Colonic mucosa (tissue), 4 donors: ENCODE measurements around the gene CCDC148. TPM values are rescaled to one million over a fixed set of nuclear protein-coding genes. Genes with fewer than 3 reads are reported as not detected.

Experiments
- DNase-seq: peaks from one replicate; pipeline ENCODE4 v3.0.0-alpha.2; 2020
- H3K27ac ChIP-seq: fragments of 200-600 bp; one replicate; pipeline ENCODE4 v1.8.0; 2021
- H3K27me3 ChIP-seq: fragments of 200-600 bp; one replicate; pipeline ENCODE4 v1.8.0; 2021
- H3K36me3 ChIP-seq: fragments of 200-600 bp; one replicate; pipeline ENCODE4 v1.8.0; 2021
- H3K4me1 ChIP-seq: fragments of 200-600 bp; one replicate; pipeline ENCODE4 v1.8.0; 2021; ENCODE audit warnings: mild to moderate bottlenecking
- H3K4me3 ChIP-seq: fragments of 200-600 bp; one replicate; pipeline ENCODE4 v1.8.0; 2021
- H3K9ac ChIP-seq, 2 donors: one replicate each; pipeline ENCODE4 v1.7.0; 2013; ENCODE audit warnings: control low read depth in 2 of 2, low read depth in 2 of 2, low read length in 2 of 2
- H3K9me3 ChIP-seq: fragments of 200-600 bp; one replicate; pipeline ENCODE4 v1.8.0; 2021
- intact Hi-C: fragments of 100-400 bp; cut with DNase I; formaldehyde crosslinking; loops from one replicate; pipeline ENCODE4 v1.14.1; 2022
- total RNA-seq, 2 donors: library from RNA; stranded (reverse); fragmentation: NEBNext Ultra II Directional in 1 of 2; extraction: Animal tissue kit (Norgen Biotek cat#: 25700) in 1 of 2; gene quantifications; one replicate each; pipeline ENCODE4 v1.2.1, GENCODE V29; 2021
- TF ChIP-seq, protein P1 (sequence below): fragments of 200-600 bp; IDR thresholded peaks from one replicate; pipeline ENCODE4 v1.8.0; 2022; ENCODE audit warnings: antibody characterized with exemption, mild to moderate bottlenecking
- donor health status: healthy.
- donor health status: DM: no; HTN: no; CAD: no.
- donor health status: DM: no; HTN: no; CAD: no.

The CCDC148 gene
- total RNA-seq, 2 donors from 2014 or later: 0.13 to 0.49 TPM

- no peak for DNase-seq
- no peaks in the 10 kb centered on the region for H3K9me3 ChIP-seq
- intact Hi-C loops: no loop called here
These were observed 201.3 kb downstream of the CCDC148 start for GRCh38 chr2:158255257-158255656.

GRCh38 chr2:158253170-158253569 lies 203.4 kb downstream of the CCDC148 start:
- Histone ChIP-seq H3K4me1 (no peaks in the 10 kb centered on the region), H3K27ac (no peak overlapping the region), H3K9ac (no peak overlapping the region), H3K9me3 (no peaks in the 10 kb centered on the region), H3K27me3 (no peaks in the 10 kb centered on the region), H3K4me3 (no peak overlapping the region), H3K36me3 (no peaks in the 10 kb centered on the region)
- no peak for DNase-seq
- TF ChIP-seq, protein P1, sequence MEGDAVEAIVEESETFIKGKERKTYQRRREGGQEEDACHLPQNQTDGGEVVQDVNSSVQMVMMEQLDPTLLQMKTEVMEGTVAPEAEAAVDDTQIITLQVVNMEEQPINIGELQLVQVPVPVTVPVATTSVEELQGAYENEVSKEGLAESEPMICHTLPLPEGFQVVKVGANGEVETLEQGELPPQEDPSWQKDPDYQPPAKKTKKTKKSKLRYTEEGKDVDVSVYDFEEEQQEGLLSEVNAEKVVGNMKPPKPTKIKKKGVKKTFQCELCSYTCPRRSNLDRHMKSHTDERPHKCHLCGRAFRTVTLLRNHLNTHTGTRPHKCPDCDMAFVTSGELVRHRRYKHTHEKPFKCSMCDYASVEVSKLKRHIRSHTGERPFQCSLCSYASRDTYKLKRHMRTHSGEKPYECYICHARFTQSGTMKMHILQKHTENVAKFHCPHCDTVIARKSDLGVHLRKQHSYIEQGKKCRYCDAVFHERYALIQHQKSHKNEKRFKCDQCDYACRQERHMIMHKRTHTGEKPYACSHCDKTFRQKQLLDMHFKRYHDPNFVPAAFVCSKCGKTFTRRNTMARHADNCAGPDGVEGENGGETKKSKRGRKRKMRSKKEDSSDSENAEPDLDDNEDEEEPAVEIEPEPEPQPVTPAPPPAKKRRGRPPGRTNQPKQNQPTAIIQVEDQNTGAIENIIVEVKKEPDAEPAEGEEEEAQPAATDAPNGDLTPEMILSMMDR: no peak
- intact Hi-C loops: no loop called here

More at GRCh38 chr2:158255257-158255656, 201.3 kb downstream of the CCDC148 start:
- Histone ChIP-seq H3K9ac (no peak overlapping the region), H3K4me3 (no peak overlapping the region), H3K36me3 (no peaks in the 10 kb centered on the region), H3K27me3 (no peaks in the 10 kb centered on the region), H3K4me1 (no peaks in the 10 kb centered on the region), H3K27ac (no peak overlapping the region)
- TF ChIP-seq, protein P1: no peak

- DNase-seq: no peak
- no peaks in the 10 kb centered on the region for H3K27me3 ChIP-seq
- no peak overlapping the region for H3K27ac ChIP-seq
- intact Hi-C loops: no loop called here
- no peaks in the 10 kb centered on the region for H3K9me3 ChIP-seq
- H3K4me1 ChIP-seq: no peaks in the 10 kb centered on the region
- TF ChIP-seq, protein P1: no peak
- no peak overlapping the region for H3K9ac ChIP-seq
- no peaks in the 10 kb centered on the region for H3K36me3 ChIP-seq
- no peak overlapping the region for H3K4me3 ChIP-seq
These were observed 205.2 kb downstream of the CCDC148 start for GRCh38 chr2:158251356-158251755.

DNA sequence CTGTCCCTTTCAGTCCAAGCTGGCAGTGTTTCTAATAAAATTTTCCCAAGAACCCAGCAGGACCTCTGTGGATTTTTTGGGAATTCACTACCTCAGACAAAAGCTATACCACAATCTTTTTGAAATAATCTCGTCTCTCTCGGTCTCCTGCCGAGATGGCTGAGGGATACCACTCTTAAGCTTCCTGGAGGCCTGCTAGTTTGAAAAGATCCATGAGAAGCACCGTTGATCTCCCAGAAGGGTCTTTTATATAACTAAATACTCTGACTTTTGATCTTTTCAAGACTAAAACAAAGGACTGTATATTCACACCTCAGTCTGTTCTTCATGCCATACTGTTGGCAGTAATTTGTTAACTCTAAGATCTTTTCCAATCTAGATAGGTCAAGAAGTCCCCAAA lies 213.2 kb downstream of the CCDC148 start:
- intact Hi-C loops: no loop called here
- TF ChIP-seq, protein P1: no peak

DNA sequence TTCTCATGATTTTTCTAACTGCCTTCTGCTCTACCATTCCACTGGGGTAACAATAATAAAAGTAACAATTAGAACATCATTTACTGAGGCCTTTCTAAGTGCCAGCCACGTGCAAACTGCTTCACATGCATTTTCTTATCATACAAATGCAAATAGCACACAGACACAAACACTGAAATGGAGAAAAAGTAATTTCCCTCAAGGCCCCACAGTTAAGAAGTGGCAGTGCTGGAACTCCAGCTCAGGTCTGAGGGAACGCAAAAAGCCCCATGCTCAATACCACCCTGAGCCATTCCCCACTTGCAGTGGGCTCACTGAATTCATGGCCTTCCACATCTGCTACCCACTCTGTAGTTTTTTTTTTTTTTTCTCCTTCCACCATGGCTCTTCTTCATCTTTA lies 214.3 kb downstream of the CCDC148 start:
- H3K4me1 ChIP-seq: no peaks in the 10 kb centered on the region
- H3K9me3 ChIP-seq: no peaks in the 10 kb centered on the region
- H3K9ac ChIP-seq: no peak overlapping the region
- H3K36me3 ChIP-seq: no peaks in the 10 kb centered on the region
- intact Hi-C loops: no loop called here
- no peaks in the 10 kb centered on the region for H3K27me3 ChIP-seq
- TF ChIP-seq, protein P1: no peak
- H3K4me3 ChIP-seq: no peak overlapping the region
- no peak overlapping the region for H3K27ac ChIP-seq
- no peak for DNase-seq

More for the DNA sequence above, 213.2 kb downstream of the CCDC148 start:
- Histone ChIP-seq H3K27me3 (no peaks in the 10 kb centered on the region), H3K4me1 (no peaks in the 10 kb centered on the region), H3K36me3 (no peaks in the 10 kb centered on the region), H3K4me3 (no peak overlapping the region), H3K9me3 (no peaks in the 10 kb centered on the region), H3K27ac (no peak overlapping the region), H3K9ac (no peak overlapping the region)
- DNase-seq: no peak
